NCI-H187 (cell line): ENCODE measurements around the gene GRID1.

Source experiments
- DNase-seq, 2 experiments: peaks; one replicate each; lab custom pipeline; 2025; lab: John Stamatoyannopoulos, UW

Gene GRID1

DNA sequence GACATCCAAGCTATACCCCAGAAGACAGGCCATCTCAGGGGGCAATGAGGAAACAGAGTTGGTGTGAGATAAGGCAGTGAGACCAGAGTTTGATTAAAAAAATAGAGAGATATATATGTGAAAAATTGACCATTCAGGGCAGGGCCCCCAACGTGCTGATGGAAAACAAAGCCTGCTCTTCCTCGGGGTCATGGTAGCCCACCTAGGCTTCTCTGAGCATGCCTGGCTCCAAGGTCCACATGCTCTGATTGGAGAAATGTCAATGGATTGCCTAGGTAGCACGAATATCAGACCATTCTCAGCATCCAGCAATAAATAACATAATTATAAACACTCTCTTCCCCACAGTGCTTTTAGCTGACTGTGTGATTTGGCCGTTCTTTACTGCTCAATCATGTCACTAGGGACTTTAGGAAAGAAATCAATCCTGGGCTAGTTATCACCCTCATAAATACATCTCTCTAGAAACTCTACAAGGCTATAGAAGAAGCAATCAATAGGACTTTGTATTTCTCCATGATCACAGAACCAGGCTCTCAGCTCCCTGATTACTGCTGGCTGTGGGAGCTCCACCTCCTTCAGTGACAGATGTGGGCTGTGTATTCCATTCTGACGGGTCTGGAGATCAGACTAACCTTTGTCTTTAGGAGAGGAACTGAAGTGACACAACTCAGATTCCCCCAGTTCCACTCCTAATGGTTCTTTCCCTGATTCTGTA, 766.4 kb downstream of the GRID1 start:
- no peak for DNase-seq

- DNase-seq: no peak
These were observed 767.5 kb downstream of the GRID1 start for GRCh38 chr10:85599081-85599480.

DNA sequence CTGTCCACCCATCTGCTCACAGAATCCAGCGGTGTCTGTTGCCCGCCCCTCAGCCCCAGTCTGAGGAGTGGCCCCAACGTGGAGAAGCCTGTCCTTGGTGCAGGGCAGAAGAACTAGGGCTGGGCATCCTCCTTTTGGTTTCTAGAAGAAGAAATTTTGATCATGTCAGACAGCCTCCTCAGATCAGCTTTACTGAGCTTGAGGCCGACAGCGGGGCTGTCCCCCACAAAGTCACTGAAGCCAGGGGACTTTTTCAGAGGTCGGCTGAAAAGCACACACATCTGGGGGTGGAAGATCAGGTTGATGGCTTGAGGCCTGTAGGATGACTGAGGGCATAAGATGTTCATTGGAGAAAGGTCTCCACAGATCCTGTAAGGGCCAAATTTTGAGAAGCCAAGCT, 767.9 kb downstream of the GRID1 start:
- DNase-seq: no peak

GRCh38 chr10:85597006-85597405, 769.6 kb downstream of the GRID1 start:
- no peak for DNase-seq

GRCh38 chr10:85596389-85596788, 770.2 kb downstream of the GRID1 start:
- DNase-seq: no peak

DNA sequence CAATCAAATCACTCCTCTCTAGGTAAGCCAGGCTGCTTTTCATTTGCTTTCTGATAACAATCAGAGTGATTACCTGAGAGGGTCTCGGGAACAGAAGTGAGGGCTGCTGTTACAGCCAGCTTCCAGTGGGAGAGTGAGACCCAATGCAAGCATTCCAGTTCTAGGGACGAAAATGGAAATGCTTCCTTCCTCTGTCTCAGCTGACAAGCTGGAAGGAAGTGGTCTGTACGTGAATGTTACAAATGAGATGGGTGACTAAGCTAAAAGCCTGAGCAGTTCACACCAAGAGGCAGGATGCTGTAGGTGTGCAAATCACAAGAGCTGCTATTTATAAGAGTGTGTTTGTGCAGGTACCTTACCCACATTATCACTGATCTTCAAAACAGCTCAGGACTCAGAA, 772.4 kb downstream of the GRID1 start:
- DNase-seq: no peak

DNA sequence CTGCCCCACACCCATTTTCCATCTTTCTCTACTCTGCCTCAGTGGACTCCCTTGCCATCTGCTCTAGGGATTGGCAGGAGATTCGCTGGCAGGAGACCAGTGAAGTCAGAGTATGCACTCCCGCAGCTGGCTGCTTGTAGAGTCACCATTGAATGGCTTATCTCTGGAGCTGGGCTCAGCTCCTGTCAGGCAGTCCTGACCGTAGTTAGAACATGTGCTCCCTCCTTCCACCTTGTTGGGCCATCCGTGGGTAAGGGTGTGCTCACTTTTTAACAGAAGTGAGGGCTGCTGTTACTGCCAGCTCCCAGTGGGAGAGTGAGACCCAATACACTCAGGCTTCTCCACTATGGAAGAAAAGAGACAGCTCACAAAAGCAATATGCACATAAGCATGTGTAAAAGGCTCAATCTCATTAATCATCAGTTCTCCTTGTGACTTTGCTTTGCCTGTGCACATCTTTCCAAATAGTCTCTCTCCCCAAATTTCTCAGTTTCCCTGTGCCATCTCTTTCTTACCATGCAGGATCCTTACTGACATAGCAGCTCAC, 773.3 kb downstream of the GRID1 start:
- no peak for DNase-seq

- DNase-seq: no peak
These were observed 785.2 kb downstream of the GRID1 start for GRCh38 chr10:85581371-85581770.

GRCh38 chr10:85580585-85580984, 786.0 kb downstream of the GRID1 start:
- DNase-seq: no peak

DNA sequence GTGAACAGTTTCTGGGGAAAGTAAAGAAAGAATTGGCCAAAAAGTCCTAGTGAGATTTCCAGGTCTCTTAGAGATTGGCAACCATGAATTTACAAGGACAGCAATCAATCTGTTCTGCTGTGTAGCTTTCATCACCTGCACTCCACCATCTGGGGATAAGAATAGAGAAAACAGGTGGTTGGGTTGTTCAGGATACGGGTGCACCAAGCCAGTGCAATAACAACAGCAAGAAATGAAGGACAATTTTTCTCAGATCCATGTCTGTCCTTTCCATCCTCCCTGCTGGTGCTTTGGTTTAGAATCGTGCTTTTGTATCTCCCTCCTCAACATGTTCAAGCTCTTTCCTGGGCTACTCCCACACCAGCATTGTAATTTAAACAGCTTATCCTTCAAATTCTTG, 787.7 kb downstream of the GRID1 start:
- DNase-seq: no peak

- no peak for DNase-seq
These were observed 791.2 kb downstream of the GRID1 start for GRCh38 chr10:85575441-85575840.

DNA sequence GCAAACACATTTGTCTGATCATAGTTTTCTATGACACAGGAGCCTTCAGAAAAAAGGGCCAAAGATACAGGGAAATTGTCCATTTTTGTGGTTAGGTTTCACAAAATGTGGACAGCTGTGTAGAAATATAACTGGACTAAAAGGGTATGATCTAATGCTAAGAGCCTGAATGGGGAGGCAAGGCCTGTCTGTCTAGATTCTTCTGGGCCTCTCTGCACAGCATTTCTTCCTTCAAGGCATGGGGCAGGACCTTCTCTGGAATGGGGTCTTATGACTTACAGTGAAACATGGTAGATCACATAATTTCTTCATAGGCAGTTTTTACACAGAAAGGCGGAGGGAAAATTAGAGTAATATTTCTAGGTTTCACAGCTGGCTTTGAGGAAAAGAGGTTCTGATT, 795.7 kb downstream of the GRID1 start:
- DNase-seq: no peak

GRCh38 chr10:85565381-85565780, 801.2 kb downstream of the GRID1 start:
- no peak for DNase-seq

DNA sequence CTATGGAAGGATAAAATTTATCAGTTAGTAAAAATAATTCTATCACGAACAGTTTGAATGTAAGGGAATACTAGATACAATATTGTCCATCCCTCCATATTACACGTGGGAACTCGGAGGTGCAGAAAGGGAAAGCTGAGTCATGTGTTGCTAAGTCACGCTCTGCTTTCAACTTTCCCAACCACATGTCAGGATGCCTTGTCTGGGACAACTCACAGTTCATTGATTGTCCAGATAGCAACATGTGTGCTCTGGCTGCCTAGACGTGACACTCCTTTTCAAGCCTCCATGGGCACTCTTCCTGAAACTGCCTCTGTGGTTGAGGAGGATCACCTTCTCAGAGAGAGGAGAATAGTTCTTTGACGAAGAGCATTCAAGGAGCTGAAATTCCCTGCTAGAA, 808.1 kb downstream of the GRID1 start:
- DNase-seq: no peak

GRCh38 chr10:85557706-85558105, 808.9 kb downstream of the GRID1 start:
- DNase-seq: no peak

DNA sequence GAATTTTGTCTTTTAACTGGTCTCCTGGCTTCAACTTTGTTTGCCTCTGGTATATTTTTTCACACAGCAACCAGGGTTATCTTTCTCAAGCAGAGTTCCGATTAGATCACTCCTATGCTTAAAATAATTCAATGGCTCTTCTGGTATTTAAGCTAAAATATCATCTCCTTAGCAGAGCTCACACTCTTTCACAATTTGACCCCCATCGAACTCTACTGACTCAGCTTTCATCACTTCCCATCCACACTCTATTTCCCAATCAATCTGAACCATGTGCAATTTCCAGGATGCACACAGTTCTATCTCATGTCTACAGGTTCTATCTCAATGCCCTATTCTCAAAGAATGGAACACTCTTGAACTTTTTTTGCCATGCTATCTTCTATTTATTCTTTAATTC, 809.5 kb downstream of the GRID1 start:
- DNase-seq: no peak
